ENCODE results near the gene GMIP. TPM values are rescaled to one million over a fixed set of nuclear protein-coding genes. Genes with fewer than 3 reads are reported as not detected.

The GMIP gene
- total RNA-seq, 4 donors from 2014 or later: 6.4 to 21.0 (median 19.1) TPM

DNA sequence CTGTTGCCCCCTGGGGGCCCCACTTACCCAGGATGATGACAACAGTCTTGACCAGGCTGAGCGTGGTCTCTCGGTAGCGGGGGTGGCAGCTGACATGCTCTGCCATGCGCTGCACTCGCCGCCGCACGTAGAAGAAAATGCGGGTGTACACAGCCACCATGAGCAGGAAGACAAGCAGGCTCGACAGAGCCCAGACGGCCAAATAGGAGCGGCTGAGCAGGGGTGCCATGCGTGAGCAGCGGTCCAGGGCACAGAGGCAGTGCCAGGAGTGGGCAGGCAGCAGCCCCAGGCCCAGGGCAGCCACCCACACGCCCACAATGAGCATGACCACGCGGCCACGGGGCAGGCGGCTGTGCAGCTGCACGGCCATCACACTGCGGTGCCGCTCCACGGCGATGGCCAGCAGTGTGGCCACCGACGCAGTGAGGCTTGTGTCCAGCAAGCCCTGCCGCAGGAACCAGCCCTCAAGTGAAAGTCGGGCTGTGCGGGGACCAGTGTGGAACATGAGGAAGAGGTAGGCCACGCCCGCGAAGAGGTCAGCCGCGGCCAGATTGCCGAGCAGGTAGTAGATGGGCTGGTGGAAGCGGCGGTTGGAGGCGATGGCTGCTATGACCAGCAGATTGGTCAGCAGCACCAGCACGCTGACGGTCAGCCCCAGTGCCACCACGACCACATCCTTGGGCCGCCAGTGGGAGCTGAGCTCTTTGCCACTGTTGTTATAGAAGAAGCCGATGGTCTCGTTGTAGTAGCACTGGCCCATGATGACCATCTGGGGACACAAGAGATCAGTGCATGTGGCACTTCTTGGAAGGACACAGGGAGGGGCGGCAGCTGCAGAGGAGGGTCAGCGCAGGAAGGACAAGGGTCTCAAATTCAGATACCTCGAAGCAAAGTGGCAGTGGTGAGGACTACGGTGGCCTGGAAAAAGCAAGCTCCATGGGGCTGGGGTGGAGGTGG lies 16.7 kb downstream of the GMIP start:
- intact Hi-C loops (cut with DNase I; ENCODE audit: low total_unique reads): no loop called here
- DNase-seq (ENCODE audit: low spot score in 2 of 2): no peak
- 89 to 92% methylated on average over 46 to 48 of the region's 48 CpGs for WGBS, 2 donors

DNA sequence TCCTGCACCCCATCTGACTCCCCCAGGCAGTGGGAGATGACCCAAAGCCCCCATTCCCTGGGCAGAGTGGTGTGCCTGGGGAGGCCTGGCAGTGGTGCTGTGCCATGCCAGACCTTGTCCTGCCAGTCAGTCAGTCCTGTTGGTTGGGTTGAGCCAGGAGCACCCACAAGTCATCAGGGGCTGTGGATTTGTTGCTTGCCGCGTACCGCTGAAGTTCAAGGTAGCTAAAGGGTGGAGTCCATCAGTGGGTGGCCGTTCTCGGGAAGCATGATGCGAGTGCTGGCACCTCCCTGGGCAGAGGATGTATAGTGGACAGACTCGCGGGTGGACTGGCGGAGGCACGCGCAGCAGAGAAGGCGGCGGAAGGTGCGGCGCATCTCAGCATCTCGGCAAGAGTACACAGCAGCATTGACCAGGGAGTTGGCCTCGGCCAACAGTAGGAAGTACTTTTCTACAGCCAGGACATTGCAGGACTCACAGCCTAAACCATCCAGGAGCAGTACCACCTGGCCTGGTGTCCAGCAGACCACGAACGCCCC lies 19.4 kb downstream of the GMIP start:
- TF ChIP-seq POLR2A (IDR thresholded peaks at IDR 0.05) (no peak), CTCF (IDR thresholded peaks at IDR 0.05) (no peak)
- DNase-seq (ENCODE audit: low spot score in 2 of 2): no peak
- WGBS, 2 donors: 87 to 93% methylated on average over 19 of the region's 19 CpGs
- no peak overlapping the region for H3K4me3 ChIP-seq (ENCODE audit: low read depth, poor library complexity, severe bottlenecking)
- intact Hi-C loops (cut with DNase I; ENCODE audit: low total_unique reads): no loop called here

More for the DNA sequence above, 16.7 kb downstream of the GMIP start:
- TF ChIP-seq POLR2A (IDR thresholded peaks at IDR 0.05) (no peak), CTCF (IDR thresholded peaks at IDR 0.05) (no peak)
- no peak overlapping the region for H3K4me3 ChIP-seq (ENCODE audit: low read depth, poor library complexity, severe bottlenecking)

DNA sequence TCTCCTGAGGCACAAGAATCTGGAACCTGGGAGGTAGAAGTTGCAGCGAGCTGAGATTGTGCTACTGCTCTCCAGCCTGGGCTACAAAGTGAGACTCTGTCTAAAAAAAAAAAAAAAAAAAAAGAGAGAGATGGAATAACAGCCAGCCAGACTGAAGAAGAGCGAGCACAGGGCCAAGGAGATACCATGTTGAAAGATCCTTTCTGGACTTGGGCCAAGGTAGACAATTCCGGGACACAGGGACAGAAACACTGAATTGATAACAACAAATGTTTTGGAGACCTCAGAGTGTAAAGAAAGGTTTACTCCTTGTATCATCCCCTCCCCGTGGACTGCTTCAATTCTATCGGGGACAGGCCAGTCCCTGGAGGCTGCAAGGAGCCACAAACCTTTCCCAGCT lies 20.1 kb downstream of the GMIP start:
- H3K4me3 ChIP-seq (ENCODE audit: low read depth, poor library complexity, severe bottlenecking): no peak overlapping the region
- DNase-seq (ENCODE audit: low spot score in 2 of 2): no peak
- intact Hi-C loops (cut with DNase I; ENCODE audit: low total_unique reads): no loop called here
- 75 to 78% methylated on average over 5 of the region's 5 CpGs for WGBS, 2 donors
- TF ChIP-seq CTCF (IDR thresholded peaks at IDR 0.05): no peak
- TF ChIP-seq POLR2A (IDR thresholded peaks at IDR 0.05): no peak

DNA sequence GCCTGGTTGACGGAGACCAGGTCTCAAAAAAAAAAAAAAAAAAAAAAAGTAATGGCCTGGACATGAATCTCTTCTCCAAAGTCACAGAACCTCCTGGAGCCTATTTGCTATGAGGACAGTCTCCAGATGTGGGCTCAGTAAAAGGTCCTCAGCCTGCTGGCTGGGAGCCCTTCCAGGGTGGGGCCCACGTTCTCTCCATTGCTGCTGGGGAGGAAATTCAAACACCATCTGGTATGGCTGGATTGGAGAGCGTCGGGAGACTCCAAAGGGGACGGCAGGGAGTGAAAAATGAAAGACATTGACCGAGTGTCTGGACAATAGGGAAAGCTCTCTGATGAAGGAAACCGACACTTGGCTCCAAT lies 23.6 kb downstream of the GMIP start:
- TF ChIP-seq CTCF (IDR thresholded peaks at IDR 0.05) (no peak), POLR2A (IDR thresholded peaks at IDR 0.05) (no peak)
- H3K4me3 ChIP-seq (ENCODE audit: low read depth, poor library complexity, severe bottlenecking): no peak overlapping the region
- no peak for DNase-seq (ENCODE audit: low spot score in 2 of 2)
- intact Hi-C loops (cut with DNase I; ENCODE audit: low total_unique reads): no loop called here
- WGBS, 2 donors: 70 to 74% methylated on average over 7 of the region's 7 CpGs

DNA sequence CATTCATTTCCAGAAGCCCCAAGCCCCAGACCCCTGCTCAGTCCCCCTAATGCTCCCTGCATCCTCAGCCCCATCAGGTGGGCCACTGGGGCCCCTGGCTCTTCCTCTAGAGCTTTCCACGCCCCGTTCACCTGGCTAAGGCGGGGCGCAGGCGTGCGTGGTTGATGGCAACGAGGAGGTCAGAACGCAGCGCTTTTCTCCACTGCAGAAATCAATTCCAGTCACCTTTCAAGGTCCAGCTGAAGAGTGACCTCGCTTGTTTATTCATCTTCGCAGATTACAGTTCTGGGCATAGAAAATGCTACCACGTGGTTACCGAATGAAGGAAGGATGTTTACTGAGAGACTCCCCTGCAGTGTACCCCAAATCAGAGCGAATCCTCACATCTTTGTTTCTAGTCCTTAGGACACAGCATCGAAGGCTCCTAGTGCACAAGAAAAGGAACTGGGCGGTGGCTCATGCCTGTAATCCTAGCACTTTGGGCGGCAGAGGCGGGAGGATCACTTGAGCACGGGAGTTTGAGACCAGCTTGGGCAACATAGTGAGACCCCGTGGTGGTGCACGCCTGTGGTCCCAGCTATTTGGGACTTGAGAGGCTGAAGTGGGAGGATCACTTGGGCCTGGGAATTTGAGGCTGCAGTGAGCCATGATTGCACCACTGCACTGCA lies 24.1 kb downstream of the GMIP start:
- DNase-seq (ENCODE audit: low spot score in 2 of 2): no peak
- WGBS, 2 donors: 57 to 64% methylated on average over 21 of the region's 21 CpGs
- TF ChIP-seq POLR2A (IDR thresholded peaks at IDR 0.05) (no peak), CTCF (IDR thresholded peaks at IDR 0.05) (no peak)
- intact Hi-C loops (cut with DNase I; ENCODE audit: low total_unique reads): no loop called here
- H3K4me3 ChIP-seq (ENCODE audit: low read depth, poor library complexity, severe bottlenecking): no peak overlapping the region
